Uterus (tissue), 2 donors: ENCODE results near the gene KIAA0825.

Experiments used
- POLR2A ChIP-seq, 2 donors: fragments of 450-650 bp; IDR thresholded peaks; one replicate each; pipeline ENCODE4 v1.6.1; 2016; ENCODE audit warnings: antibody characterized with exemption in 2 of 2, mild to moderate bottlenecking in 1 of 2, moderate library complexity in 1 of 2
- TF ChIP-seq, protein P1 (sequence below), 4 experiments: fragments of 200-600 bp in 2 of 4; fragments of 450-650 bp in 2 of 4; sonication (generic) in 2 of 4; IDR thresholded peaks; one replicate each; pipeline ENCODE4 v1.5.1; 2016 to 2019; ENCODE audit warnings: antibody characterized with exemption in 4 of 4, mild to moderate bottlenecking in 2 of 4, moderate library complexity in 1 of 4

GRCh38 chr5:94613583-94613982 lies 4.8 kb downstream of the KIAA0825 start:
- TF ChIP-seq, protein P1, sequence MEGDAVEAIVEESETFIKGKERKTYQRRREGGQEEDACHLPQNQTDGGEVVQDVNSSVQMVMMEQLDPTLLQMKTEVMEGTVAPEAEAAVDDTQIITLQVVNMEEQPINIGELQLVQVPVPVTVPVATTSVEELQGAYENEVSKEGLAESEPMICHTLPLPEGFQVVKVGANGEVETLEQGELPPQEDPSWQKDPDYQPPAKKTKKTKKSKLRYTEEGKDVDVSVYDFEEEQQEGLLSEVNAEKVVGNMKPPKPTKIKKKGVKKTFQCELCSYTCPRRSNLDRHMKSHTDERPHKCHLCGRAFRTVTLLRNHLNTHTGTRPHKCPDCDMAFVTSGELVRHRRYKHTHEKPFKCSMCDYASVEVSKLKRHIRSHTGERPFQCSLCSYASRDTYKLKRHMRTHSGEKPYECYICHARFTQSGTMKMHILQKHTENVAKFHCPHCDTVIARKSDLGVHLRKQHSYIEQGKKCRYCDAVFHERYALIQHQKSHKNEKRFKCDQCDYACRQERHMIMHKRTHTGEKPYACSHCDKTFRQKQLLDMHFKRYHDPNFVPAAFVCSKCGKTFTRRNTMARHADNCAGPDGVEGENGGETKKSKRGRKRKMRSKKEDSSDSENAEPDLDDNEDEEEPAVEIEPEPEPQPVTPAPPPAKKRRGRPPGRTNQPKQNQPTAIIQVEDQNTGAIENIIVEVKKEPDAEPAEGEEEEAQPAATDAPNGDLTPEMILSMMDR (IDR thresholded peaks at IDR 0.05): no peak
- TF ChIP-seq POLR2A (IDR thresholded peaks at IDR 0.05): no peak
